NCI-H2227 (cell line): Measurements from ENCODE around the gene TARBP2.

Experiments used
- DNase-seq: peaks from one replicate; lab custom pipeline; 2025; ENCODE audit not compliant: unreplicated experiment; lab: John Stamatoyannopoulos, UW

The TARBP2 gene

GRCh38 chr12:53493610-53494391, 7.3 kb upstream of the TARBP2 start:
- DNase-seq: peak; percentile 54

DNA sequence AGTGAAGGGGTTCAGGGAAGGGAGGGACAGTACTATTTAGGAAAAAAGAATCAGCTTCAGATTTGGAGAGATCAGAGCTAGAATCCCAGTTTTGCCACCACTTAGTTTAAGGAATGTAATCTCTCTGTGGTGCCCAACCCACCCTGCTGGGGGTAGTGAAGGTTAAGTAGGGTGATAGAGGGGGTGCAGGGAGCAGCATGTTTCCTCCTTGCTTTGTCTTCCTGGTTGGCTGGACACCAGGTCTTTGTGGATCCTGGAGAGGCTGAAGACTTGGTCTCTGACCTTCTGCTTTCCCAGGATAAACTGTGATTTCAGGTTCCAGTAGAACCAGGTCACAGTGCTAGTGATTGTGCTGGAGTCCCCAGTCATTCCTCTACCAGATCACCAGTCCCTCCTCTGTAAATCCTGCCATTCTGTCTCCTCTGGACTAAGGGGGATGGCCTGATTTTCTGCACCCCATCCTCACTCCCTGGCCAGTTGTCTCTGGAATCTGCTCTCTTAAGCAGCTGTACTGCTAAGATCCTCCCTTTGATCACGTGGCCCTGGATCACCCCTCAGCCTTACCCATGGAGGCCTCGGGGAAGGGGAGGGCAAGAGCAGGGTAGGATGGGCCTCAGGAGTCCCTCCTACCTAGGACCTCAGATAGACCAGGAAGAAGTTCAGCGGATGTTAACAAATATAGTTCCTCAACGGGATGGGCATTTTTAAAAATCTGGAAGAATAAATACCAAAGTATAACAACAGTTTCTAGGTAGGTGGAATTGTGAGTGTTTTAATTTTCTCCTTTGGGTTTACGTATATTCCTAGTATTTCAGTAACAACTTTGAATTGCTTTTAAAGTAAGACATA, 5.0 kb upstream of the TARBP2 start:
- DNase-seq: peak; percentile 34

DNA sequence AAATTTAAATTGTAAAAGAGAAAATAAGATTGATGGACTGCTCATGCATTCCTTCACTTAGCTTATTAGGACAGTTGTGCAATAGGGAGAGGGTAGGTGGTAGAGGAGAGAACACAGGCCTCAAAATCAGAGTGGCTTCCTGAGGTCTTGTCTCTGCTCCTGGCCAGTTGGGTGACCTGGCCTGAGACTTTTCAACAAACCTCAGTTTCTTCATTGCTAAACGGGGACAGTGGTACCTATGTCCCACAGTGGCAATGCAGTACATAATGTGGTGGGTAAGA, 4.4 kb upstream of the TARBP2 start:
- no peak for DNase-seq

- no peak for DNase-seq
Observed at GRCh38 chr12:53497461-53497860, 3.6 kb upstream of the TARBP2 start.

DNA sequence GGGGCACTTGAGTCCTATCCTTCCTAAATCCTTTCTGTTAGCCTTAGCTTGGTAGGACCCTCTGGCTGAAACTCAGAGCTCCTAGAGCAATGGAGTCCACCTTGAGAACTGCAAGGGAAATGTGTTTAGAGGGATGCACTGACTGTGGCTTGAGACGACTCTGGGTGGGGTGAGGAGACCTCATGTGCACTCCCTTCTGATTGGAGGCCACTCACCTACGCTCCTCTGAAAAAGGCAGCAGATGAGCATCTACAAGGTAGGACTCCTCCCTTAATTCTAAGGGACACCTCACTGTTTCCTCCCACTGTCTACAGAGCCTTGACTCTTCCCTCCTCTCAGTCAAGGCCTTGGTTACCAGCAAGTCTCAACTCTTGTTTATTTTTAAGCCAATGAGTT, 2.9 kb upstream of the TARBP2 start:
- DNase-seq: no peak

- DNase-seq: peak; percentile 75
Observed at GRCh38 chr12:53499266-53500141, 1.6 kb upstream of the TARBP2 start, which contains the start of gene MAP3K12. MAP3K12 (minus strand) TSS chr12:53499458; CDS start chr12:53487391, 12,067 bp downstream.

DNA sequence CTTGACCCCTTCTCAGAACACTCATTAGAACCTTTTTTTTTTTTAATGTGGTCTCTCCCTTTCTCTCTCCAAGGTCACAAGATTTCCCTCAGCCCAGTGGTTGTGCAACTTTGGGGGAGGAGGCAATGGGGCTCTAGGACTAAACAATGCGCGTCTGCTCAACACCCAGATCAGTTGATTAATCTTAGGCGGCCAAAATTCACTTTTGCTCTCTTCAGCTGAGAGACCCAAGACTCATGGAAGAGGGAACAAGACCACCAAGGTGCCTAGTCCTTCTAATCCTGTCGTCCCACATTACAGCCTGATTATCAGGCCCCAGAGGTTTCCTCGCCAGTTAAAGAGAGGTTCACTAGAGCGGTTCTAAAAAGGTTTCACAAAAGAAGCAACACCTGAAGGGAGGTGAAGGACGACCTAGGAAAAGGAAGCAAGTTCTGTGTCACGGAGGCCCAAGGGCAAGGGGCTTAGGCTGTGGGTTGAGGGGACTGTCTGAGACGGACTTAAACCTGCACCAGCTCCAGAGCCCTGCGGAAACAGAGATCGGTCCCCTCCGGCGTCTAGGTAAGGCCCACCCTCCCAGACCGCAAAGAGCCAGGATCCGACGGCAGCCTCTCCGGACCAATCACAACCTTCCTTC, 824 bp upstream of the TARBP2 start:
- DNase-seq: peak; percentile 47

- DNase-seq: no peak
Observed at GRCh38 chr12:53501615-53502181, 615 bp downstream of the TARBP2 start.

GRCh38 chr12:53502331-53502730, 1.2 kb downstream of the TARBP2 start:
- no peak for DNase-seq

DNA sequence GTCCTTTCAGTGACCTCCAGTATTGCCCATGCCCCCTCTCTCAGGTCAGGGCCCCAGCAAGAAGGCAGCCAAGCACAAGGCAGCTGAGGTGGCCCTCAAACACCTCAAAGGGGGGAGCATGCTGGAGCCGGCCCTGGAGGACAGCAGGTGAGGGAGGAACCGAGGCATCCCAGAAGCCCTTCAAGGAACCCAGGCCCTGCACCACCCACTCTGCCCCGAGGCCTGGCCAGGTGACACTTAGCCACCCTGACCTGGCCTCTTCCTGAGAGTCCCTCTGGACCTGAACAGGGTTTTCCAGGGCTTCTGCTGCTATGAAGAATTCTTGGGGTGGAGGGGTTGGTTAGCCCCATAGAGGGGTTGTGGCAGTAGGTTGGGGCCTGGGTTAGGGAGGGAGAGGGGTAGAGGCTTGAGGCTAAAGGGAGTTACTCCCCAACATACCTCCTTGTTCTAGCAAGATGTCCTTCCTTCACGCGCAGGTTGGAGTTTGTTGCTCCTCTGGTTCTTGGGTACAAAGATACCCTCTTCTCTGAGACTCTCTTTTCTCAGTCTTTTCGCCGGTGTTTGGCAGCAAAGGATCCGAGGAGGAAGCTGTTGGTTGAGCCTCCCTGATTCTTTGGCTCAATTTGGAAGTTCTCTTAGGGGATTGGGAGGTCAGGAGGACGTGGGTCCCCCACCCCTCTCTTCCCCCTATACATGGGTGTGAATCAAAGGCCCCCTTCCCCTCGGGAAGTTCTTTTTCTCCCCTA, 2.1 kb downstream of the TARBP2 start:
- DNase-seq: no peak

DNA sequence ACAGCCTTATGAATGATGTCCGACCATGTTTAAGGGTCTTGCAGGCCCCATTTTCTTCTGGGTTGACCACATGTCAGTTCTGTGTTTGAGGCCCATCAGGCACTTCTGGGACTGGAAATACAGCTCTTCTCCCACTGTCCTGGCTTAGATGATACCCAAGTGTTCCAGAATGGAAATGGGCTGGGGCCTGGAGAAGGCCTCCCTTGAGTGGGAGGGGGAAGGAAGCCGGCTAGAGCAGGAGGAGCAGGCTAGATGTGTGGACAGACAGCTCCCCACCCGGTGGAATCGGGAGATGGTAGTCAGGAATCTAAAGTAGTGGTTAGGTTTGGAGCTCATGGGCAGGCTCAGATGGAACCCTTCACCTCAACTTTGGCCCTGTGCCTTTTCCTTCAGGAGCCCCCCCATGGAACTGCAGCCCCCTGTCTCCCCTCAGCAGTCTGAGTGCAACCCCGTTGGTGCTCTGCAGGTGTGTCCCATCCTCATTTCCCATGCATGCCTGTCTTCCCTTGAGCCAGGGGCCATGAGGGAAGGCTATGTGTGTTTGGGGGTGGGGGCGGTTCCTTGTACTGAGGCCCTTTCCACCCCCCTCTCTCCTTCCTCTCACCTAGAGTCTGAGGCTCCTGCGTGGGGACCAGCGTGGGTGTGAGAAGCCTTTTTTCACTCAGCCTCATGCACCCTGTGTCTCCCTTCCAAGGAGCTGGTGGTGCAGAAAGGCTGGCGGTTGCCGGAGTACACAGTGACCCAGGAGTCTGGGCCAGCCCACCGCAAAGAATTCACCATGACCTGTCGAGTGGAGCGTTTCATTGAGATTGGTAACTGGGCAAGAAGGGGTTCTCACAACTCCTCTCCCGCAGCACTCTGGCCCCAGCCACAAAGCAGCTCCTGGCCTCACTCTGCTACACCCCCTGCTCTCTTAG, 3.2 kb downstream of the TARBP2 start:
- no peak for DNase-seq

DNA sequence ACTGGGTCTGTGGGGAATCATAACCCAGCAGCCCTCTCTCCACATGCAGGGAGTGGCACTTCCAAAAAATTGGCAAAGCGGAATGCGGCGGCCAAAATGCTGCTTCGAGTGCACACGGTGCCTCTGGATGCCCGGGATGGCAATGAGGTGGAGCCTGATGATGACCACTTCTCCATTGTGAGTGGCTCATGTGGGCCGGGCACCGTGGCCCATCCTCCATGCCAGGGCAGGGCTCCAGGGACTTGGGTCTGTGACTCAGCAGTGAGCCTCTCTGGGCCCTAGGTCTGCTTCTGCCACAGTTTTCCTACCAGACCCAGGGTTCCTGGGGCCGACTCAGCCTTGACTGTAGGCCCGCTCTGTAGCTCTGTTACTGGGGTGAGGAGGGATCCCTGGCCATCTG, 4.0 kb downstream of the TARBP2 start:
- no peak for DNase-seq

GRCh38 chr12:53505555-53506449, 4.7 kb downstream of the TARBP2 start:
- no peak for DNase-seq

DNA sequence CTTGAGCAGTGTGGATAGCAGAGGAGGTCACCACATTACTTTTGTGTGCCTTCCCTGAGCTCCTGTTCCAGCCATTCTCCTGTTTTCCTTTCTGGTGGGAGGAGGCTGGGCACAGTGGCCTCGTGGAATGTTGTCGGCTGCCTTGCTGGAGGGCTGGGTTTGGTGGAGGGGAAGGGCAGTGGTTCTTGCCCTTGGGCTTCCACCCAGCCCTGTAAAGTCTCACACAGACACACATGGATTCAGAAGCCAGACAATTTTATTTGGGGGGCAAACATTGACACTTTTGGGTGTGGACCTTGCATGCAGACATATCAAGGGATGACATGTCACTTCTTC, 5.3 kb downstream of the TARBP2 start:
- DNase-seq: no peak

GRCh38 chr12:53506881-53507602, 6.0 kb downstream of the TARBP2 start, which contains the start of gene NPFF:
NPFF (minus strand) TSS chr12:53507484; CDS start chr12:53507474, 10 bp downstream.
- no peak for DNase-seq

DNA sequence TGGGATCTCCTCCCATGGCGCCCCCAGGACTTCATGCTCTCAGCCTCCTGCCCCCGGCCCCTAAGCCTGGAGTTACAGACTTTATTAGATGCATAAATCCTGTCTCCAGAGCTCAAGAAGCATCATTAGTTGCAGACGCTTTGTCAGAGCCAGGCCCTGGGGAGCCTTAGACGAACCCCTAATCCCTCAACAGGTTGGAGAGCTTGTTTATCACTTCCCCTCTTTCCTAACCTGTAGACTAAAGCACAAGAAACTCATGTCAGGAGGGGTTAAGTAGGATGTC, 6.5 kb downstream of the TARBP2 start:
- DNase-seq: no peak

DNA sequence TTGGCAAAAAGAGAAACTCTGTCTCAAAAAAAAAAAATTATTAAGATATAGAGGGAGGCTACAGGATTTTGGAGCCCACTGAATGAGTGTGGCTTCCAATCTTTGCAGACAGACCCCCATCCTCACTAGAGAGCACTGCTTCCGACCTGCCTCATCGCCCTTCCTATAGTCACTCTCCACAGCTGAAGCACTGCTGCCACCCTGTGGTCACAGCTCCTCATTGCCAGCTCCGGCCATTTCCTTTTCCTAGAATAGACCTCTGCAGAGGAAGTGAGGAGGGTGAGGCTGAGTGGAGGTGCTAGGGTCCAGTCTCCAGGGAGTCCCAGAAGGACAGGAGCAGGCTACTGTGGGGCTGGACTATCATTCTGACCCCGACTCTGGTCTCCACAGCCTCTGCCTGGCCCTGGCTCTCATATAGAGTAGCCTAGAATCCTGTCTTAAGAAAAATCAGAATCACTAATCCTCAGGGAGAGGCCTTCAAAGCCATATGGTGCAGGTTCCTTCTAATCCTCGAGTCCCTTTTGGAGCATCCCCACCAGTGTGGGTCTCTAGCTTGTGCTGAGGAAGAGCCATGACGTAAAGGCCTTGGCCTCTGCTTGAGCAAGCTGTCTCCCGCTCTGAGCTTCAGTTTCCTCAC, 7.6 kb downstream of the TARBP2 start:
- DNase-seq: peak; percentile 85
